HL-60/S4 treated with phorbol 12-myristate 13-acetate at 8.2 ng/mL for 4 days and 3 days (cell line): ENCODE results near the gene RICTOR.

ENCODE experiments used
- in situ Hi-C: fragments of 300-500 bp; cut with MboI; formaldehyde crosslinking; loops from 2 replicates; pipeline ENCODE4 v1.15.0; 2022; ENCODE audit warnings: low sequenced_read_pairs

RICTOR gene

GRCh38 chr5:38940230-38940858 is 133.9 kb downstream of the RICTOR start:
- in situ Hi-C loops = no loop called here

DNA sequence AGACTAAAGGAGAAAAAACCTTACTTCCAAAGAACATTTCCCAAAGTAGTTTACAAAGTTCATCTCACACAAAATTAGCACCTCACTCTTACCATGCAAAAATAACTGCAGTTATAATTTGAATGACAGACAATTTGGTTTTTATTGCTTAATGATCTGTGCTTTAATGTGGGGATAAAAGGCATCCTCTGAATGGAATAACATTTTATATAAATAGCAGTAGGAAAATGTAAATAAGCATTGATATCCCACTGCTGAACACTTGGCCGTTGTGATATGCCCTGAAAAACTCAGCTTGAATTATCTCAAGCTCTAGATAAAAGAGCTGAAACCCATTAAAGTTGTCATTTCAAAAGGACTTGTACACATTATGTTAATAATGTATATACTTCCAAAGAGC is 135.2 kb downstream of the RICTOR start:
- in situ Hi-C loops = no loop called here

- in situ Hi-C loops = no loop called here
Measured at GRCh38 chr5:38938424-38938823, 135.8 kb downstream of the RICTOR start.

GRCh38 chr5:38936269-38936668 is 137.9 kb downstream of the RICTOR start:
- in situ Hi-C loops = no loop called here

- in situ Hi-C loops = no loop called here
Measured at GRCh38 chr5:38935437-38935836, 138.8 kb downstream of the RICTOR start.

DNA sequence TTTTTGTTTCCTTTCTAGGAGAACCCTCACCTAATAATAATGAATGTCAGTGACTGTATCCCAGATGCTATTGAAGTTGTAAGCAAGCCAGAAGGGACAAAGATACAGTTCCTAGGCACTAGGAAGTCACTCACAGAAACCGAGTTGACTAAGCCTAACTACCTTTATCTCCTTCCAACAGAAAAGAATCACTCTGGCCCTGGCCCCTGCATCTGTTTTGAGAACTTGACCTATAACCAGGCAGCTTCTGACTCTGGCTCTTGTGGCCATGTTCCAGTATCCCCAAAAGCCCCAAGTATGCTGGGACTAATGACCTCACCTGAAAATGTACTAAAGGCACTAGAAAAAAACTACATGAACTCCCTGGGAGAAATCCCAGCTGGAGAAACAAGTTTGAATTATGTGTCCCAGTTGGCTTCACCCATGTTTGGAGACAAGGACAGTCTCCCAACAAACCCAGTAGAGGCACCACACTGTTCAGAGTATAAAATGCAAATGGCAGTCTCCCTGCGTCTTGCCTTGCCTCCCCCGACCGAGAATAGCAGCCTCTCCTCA is 141.3 kb downstream of the RICTOR start:
- in situ Hi-C loops = no loop called here

GRCh38 chr5:38931731-38932130 is 142.5 kb downstream of the RICTOR start:
- in situ Hi-C loops = no loop called here

- in situ Hi-C loops = no loop called here
Measured at GRCh38 chr5:38929838-38930237, 144.4 kb downstream of the RICTOR start.

GRCh38 chr5:38927470-38927869 is 146.7 kb downstream of the RICTOR start:
- in situ Hi-C loops = no loop called here

DNA sequence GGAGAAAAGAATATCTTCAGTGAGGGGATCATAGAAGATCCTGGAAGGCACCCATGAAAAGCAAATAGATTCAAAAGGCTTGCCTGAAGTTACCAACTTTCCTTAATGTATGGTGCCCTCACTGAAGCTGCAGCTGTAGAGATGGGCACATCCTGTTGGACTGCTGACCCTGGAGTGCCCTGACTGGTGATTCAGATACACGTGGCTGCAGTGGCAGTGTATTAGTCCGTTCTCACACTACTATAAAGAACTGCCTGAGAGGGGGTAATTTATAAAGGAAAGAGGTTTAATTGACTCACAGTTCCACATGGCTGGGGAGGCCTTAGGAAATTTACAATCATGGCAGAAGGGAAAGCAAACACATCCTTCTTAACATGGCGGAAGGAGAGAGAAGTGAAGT is 148.1 kb downstream of the RICTOR start:
- in situ Hi-C loops = no loop called here

- in situ Hi-C loops = no loop called here
Measured at GRCh38 chr5:38925154-38925925, 148.9 kb downstream of the RICTOR start.

DNA sequence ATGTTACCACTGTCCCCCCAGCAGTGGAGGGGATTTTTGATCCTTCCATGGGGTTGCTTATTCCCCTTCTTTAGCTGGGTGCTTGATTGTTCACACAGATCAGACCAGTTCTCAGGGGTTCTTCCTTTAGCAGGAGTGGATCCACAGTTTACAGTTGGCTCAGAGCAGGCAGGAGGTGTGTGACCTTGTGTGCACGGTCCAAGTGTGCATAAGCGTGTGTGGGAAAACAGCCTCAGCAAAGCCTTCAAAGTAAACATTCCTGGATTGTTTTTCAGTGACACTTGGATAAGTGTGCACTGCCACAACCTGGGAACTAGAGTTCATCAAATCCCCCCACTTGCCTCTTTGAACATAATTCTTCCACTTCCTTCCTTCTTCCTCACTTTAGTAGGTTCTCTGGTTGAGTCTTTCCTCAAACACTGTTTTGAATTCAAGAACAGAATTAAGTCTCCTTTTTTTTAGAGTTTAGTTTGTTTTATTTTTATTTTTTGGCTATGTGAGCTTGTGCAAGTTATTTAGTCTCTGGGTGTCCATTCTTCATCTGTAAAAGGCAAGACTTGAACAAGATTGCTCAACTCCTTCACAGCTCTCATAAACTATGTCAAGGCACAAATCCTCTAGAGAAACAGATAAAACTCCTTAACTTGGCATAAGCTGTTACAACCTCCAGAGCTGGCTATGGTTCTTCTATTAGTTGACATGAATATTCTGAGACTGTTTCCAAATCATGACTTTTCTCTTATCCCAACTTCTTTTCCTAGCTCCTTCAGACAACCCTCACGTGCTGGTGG is 150.3 kb downstream of the RICTOR start:
- in situ Hi-C loops = no loop called here

- in situ Hi-C loops = no loop called here
Measured at GRCh38 chr5:38922199-38922598, 152.0 kb downstream of the RICTOR start.

DNA sequence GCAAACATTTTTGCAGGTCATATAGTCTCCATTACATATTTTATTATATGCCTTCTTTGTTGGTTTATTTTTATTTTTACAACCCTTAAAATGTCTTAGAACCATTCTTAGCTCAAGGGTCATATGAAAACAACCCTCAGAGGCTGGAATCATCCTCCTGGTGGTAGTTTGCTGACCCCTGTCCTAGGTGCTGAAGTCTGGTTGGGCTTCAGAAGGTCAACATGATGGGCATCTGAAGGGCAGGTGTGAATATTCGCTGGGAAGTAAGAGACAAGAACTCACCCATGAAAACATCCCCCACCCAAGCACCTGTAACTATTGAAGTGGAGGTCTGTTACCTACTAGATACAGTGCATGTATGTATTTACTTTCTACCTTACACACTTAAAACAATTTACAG is 153.0 kb downstream of the RICTOR start:
- in situ Hi-C loops = no loop called here

GRCh38 chr5:38916802-38917201 is 157.4 kb downstream of the RICTOR start:
- in situ Hi-C loops = no loop called here

DNA sequence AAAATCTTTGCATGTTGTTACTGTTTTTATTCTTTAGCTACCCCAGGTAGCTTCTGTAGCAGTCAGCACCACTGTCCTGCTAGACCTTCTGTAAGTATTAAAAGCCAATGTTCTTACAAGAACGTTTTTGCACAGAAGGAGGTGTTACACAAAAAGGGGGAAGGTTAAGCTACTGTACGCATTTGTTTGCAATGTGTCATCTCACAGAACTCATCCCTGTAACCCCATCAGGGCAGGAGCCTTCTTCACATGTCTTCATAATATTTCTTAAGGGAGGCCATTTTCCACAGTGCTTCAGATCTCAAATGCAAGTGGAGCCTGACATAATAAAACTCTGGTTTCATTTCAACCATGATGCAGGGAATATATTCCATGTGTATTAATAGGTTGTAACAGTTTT is 160.5 kb downstream of the RICTOR start:
- in situ Hi-C loops = no loop called here

DNA sequence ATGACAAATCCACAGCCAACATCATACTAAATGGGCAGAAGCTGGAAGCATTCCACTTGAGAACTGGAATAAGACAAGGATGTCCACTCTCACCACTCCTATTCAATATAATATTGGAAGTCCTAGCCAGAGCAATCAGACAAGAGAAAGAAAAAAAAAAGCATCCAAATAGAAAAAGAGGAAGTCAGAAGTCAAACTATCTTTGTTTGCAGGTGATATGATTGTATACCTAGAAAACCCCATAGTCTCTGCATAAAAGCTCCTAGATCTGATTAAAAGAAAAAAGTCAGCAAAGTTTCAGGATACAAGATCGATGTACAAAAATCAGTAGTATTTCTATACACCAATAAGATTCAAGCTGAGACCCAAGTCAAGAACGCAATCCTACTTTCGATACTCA is 162.3 kb downstream of the RICTOR start:
- in situ Hi-C loops = no loop called here

DNA sequence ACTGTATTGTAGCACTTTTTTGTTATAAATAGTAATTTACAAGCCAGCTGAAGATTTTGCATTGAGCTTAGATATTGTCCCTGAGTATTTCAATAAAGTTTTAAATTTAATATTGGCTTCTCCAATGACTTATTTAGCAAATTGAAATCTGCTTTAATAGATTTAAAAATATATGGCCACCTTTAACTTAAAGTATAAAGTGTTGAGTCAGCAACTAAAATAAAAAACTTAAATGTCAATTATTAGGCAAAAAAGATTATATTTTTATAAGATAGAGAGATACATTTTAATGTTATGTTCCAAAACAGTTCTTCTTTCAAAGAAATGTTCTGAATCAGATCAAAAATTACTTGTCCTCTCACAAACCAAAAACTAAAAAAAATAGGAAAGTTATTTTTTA is 167.7 kb downstream of the RICTOR start:
- in situ Hi-C loops = no loop called here

DNA sequence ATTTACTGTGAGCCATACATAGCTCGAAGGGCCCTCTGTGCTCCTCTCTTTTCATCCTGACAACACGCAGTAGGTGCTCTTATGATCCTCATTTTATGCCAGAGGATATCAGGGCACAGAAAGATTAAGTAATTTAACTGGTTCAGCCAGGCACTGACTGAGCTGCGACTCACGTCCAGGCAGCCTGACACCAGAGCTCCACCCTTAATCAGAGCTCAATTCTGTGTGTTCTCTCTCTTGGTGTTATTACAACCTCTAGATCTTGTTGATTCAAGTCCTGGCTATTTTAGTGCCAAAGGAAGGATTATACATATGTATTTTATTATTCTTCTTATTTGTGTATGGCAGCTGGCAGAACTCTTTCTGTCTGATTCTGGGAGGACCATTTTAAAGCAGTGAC is 168.7 kb downstream of the RICTOR start:
- in situ Hi-C loops = no loop called here

DNA sequence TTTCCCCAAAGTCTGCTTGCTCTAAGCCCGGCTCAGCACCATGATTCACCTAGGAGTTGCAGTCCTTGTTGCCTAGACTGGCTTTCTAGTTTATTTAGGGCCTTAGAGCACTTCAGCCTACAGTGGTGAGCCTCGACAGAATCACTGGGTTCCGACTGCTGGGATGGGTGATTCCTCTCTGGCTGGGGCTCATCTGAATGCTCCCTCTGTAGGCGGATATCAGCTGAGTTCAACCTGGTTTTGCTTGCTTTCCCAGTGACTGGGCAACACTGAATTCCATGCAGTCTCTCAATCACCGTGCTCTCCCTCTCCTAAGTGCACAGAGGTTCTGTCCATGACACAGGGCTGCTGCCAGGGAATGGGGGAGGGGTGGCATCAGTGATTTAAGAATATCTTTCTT is 174.3 kb downstream of the RICTOR start:
- in situ Hi-C loops = no loop called here

DNA sequence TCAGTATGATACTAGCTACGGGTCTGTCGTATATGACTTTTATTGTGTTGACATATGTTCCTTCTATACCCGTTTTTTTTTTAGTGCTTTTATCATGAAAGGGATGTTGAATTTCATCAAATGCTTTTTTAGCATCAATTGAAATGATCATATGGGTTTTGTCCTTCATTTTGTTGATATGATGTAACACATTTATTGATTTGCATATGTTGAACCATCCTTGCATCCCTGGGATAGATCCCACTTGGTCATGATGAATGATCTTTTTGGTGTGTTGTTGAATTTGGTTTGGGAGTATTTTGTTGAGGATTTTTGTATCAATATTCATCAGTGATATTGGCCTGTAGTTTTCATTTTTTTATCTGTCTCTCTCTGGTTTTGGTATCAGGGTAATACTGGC is 177.4 kb downstream of the RICTOR start:
- in situ Hi-C loops = no loop called here

- in situ Hi-C loops = no loop called here
Measured at GRCh38 chr5:38892363-38892762, 181.8 kb downstream of the RICTOR start.
